Left lung (tissue), 10 donors: Measurements from ENCODE around the gene LNP1. TPM values are rescaled to one million over a fixed set of nuclear protein-coding genes. Genes with fewer than 3 reads are reported as not detected.
"Not testable (repeated sequence)": the region's sequence is repeated elsewhere in the genome, so short reads cannot be mapped to it uniquely, and the experiment has no call there.

Experiments used
- ATAC-seq: fragments of 200-7000 bp; cut with Tn5 transposase; one replicate; pipeline ENCODE4 v1.9.1; 2020; ENCODE audit warnings: moderate library complexity
- DNase-seq, 4 donors: peaks; one replicate each; pipeline ENCODE4 v3.0.0-alpha.2; 2013 to 2020
- H3K27ac ChIP-seq, 2 donors: fragments of 200-600 bp; sonication (generic) in 1 of 2; one replicate each; pipeline versions ENCODE4 v1.5.0 to v1.8.0; 2020 to 2021
- H3K27me3 ChIP-seq, 2 donors: fragments of 200-600 bp; sonication (generic) in 1 of 2; one replicate each; pipeline versions ENCODE4 v1.5.0 to v1.8.0; 2020 to 2021
- H3K36me3 ChIP-seq, 2 donors: fragments of 200-600 bp; sonication (generic) in 1 of 2; one replicate each; pipeline versions ENCODE4 v1.5.0 to v1.8.0; 2020 to 2021
- H3K4me1 ChIP-seq, 2 donors: fragments of 200-600 bp; one replicate each; pipeline ENCODE4 v1.8.0; 2021
- H3K4me3 ChIP-seq, 2 donors: fragments of 200-600 bp; sonication (generic) in 1 of 2; one replicate each; pipeline versions ENCODE4 v1.5.0 to v1.8.0; 2020 to 2021; ENCODE audit warnings: mild to moderate bottlenecking in 1 of 2
- H3K9me3 ChIP-seq, 2 donors: fragments of 200-600 bp; sonication (generic) in 1 of 2; one replicate each; pipeline versions ENCODE4 v1.5.0 to v1.8.0; 2020 to 2021
- intact Hi-C, 2 donors: fragments of 100-400 bp; cut with DNase I; formaldehyde crosslinking; loops; one replicate each; pipeline versions ENCODE4 v1.11.2 to v1.14.2; 2022
- polyA plus RNA-seq, 6 donors: library from polyadenylated mRNA; unstranded; fragments of 120-200 nt; gene quantifications; one replicate each; pipeline ENCODE4 v1.2.1, GENCODE V29; 2013; ENCODE audit not compliant: insufficient read length in 6 of 6
- total RNA-seq, 2 donors: library from RNA; stranded (reverse); fragmentation: NEBNext Ultra II Directional; extraction: Animal tissue kit (Norgen Biotek cat#: 25700); gene quantifications; one replicate each; pipeline ENCODE4 v1.2.1, GENCODE V29; 2021
- TF ChIP-seq, protein P1 (sequence below), 2 donors: fragments of 200-600 bp; sonication (generic) in 1 of 2; IDR thresholded peaks; one replicate each; pipeline versions ENCODE4 v1.5.0 to v1.8.0; 2021; ENCODE audit warnings: antibody characterized with exemption in 2 of 2
- donor health status: DM: no; HTN: yes; CAD: no.
- donor health status: DM: no; HTN: no; CAD: no.

The LNP1 gene
- total and polyA plus RNA-seq, 8 donors = 1.4 to 13.0 (median 9.0) TPM

DNA sequence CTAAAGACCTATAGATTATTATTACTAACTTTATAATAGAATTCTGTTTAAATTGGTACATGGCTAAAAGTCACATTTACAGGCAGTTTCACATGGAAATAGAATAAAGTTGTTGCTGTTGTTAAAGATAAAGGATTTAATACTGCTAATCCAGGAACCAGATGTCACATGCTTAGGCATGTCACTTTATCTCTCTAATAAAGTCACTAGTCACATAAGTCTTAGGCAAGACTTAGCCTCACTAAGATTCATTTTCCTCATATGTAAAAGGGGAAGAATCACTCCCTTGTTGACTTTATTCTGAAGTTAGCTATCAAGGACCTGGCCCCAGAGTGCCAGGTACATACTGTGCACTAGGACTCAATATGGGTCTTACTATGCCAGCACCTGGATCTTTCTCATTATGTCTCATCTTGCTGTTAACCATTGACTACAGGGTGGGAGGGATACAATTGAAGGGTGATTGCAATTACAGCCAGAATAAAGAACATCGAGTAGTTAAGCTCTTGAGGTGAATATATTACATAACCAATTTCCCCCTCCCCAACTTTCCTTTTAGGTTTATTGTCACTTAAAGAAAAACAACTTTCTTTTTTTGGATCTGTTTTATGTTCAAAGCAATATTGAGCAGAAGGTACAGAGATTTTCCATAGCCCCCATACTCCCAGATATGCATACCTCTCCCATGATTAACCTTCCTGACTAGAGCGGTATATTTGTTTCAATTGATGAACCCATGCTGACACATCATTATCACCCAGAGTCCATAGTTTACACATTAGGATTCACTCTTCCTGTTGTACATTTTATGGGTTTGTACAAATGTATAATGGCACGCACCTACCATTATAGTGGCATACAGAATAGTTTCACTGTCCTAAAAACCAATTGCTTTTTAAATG, 36.6 kb downstream of the LNP1 start:
- DNase-seq (no peak), ATAC-seq (peak; percentile 52)
- no peaks in the 10 kb centered on the region for H3K9me3 ChIP-seq
- no peak overlapping the region for H3K4me3 ChIP-seq
- no peaks in the 10 kb centered on the region for H3K36me3 ChIP-seq
- H3K27ac ChIP-seq = no peak overlapping the region
- no peaks in the 10 kb centered on the region for H3K4me1 ChIP-seq
- no peaks in the 10 kb centered on the region for H3K27me3 ChIP-seq
- intact Hi-C loops = no loop called here
- TF ChIP-seq, protein P1, sequence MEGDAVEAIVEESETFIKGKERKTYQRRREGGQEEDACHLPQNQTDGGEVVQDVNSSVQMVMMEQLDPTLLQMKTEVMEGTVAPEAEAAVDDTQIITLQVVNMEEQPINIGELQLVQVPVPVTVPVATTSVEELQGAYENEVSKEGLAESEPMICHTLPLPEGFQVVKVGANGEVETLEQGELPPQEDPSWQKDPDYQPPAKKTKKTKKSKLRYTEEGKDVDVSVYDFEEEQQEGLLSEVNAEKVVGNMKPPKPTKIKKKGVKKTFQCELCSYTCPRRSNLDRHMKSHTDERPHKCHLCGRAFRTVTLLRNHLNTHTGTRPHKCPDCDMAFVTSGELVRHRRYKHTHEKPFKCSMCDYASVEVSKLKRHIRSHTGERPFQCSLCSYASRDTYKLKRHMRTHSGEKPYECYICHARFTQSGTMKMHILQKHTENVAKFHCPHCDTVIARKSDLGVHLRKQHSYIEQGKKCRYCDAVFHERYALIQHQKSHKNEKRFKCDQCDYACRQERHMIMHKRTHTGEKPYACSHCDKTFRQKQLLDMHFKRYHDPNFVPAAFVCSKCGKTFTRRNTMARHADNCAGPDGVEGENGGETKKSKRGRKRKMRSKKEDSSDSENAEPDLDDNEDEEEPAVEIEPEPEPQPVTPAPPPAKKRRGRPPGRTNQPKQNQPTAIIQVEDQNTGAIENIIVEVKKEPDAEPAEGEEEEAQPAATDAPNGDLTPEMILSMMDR (IDR thresholded peaks at IDR 0.05) = no peak

DNA sequence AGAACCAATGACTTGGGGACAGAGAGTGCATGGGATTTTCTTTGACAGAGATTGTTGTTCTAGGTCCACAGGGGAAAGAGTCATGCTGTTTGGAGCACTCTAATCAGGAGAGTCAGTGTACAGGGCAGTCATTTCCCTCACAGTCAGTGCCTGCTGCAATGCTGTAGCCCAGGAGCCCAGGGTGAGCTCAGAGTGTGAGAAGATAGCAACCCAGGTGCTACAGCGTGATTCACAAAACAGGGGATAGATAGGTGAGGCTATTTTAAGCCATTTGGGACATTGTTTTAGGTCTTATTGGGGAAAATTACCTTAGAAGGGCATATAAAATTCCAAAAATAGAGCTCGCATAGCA, 37.3 kb downstream of the LNP1 start:
- no peaks in the 10 kb centered on the region for H3K36me3 ChIP-seq
- H3K4me3 ChIP-seq = no peak overlapping the region
- peaks cover 0 to 5% of the 10 kb centered on the region in 2 donors for H3K9me3 ChIP-seq
- DNase-seq (no peak), ATAC-seq (no peak)
- H3K4me1 ChIP-seq = no peaks in the 10 kb centered on the region
- no peaks in the 10 kb centered on the region for H3K27me3 ChIP-seq
- intact Hi-C loops = no loop called here
- TF ChIP-seq, protein P1 (IDR thresholded peaks at IDR 0.05) = no peak
- no peak overlapping the region for H3K27ac ChIP-seq

DNA sequence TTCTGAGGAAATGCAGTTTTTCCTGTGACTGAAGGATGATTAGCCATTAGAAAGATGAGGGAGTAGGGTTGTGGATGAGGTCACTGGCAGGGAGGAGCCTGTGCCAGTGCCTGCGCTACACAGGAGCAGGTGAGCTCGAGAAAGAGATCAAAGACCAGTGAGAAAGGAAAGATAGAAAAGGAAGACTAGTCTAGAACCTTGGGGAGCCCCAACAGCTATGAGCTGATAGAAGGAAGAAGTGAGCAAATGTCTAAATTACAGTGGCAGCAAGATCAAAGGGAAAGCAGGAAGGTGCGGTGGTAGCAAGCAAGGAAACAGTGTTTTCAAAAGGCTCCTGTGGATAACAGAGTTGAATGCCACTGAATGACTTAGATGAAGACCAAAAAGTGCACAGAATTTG, 39.6 kb downstream of the LNP1 start:
- no peaks in the 10 kb centered on the region for H3K36me3 ChIP-seq
- H3K4me1 ChIP-seq = no peaks in the 10 kb centered on the region
- no peaks in the 10 kb centered on the region for H3K27me3 ChIP-seq
- H3K4me3 ChIP-seq = no peak overlapping the region
- DNase-seq (no peak), ATAC-seq (no peak)
- H3K9me3 ChIP-seq = peaks cover 0 to 14% of the 10 kb centered on the region in 2 donors
- no peak overlapping the region for H3K27ac ChIP-seq
- intact Hi-C loops = no loop called here
- TF ChIP-seq, protein P1 (IDR thresholded peaks at IDR 0.05) = no peak

DNA sequence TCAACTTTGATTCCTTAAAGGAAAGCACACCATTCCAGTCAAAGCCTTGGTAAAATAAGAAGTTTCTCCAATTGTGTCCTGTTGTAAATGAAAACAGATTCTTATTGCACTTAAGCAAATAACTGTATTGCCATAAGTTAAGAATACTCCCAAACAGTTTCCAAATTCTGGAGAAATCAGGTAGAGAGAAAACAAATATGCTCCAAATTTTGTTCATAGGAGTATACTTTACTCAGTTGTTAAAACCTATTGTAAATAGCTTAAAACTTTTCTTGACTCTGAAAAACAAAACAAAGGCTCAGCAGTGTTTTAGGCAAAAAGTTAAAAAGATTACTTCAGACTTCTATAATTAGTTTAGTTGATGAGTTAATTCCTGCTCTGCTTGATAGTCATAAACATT, 42.4 kb downstream of the LNP1 start:
- Histone ChIP-seq H3K9me3 (peaks cover 0 to 20% of the 10 kb centered on the region in 2 donors), H3K36me3 (no peaks in the 10 kb centered on the region), H3K27ac (no peak overlapping the region), H3K4me1 (no peaks in the 10 kb centered on the region), H3K27me3 (no peaks in the 10 kb centered on the region), H3K4me3 (no peak overlapping the region)
- ATAC-seq = no peak
- TF ChIP-seq, protein P1 (IDR thresholded peaks at IDR 0.05) = no peak
- no peak for DNase-seq
- intact Hi-C loops = no loop called here

DNA sequence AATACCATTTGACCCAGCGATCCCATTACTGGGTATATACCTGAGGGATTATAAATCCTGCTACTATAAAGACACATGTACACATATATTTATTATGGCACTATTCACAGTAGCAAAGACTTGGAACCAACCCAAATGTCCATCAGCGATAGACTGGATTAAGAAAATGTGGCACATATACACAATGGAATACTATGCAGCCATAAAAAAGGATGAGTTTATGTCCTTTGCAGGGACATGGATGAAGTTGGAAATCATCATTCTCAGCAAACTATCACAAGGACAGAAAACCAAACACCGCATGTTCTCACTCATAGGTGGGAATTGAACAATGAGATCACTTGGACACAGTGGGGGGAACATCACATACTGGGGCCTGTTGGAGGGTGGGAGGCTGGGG, 45.7 kb downstream of the LNP1 start:
- DNase-seq, H3K27ac ChIP-seq, intact Hi-C loops, H3K36me3 ChIP-seq, H3K27me3 ChIP-seq, H3K4me3 ChIP-seq, ATAC-seq, H3K4me1 ChIP-seq: not testable (repeated sequence)
- H3K9me3 ChIP-seq = peaks cover 0 to 20% of the 10 kb centered on the region in 2 donors
